ENCODE data around the gene THRB. TPM values are rescaled to one million over a fixed set of nuclear protein-coding genes. Genes with fewer than 3 reads are reported as not detected.

Gene THRB
- total RNA-seq, 6 donors from 2014 or later: 5.5 to 15.2 (median 12.0) TPM

DNA sequence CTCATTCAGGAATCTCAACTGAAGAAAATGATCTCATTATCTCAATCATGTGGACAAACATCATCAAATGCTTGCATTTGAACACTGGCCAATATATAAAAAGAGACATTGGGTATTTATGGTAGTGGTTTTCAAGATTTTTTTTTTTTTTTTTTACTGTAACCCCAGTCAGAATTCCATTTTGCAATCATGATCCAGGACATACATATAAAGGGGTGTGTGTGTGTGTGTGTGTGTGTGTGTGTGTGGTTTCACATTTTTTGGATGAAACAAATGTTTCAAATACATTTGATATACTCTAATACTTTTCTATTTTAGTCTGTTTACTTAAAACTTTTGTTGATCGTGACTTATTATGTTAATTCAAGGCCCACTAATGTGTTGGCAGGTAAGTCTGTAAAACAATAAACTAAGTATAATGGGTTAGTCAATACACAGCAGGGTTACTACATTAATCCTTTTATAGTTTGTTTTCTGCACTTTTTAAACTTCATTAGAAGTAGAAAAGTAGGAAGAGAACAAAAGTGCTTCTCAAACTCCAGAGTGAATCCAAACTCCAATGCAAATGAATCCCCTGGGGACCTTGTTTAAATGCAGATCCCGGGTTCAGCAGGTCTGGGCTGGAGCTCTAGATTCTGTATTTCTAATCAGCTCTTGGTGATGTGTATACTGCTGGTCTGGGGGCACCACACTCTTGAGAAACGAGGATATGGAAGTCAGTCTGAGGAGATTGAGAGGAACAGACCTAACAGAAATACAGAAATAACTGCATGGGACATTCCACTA is 17.6 kb downstream of the THRB start:
- Histone ChIP-seq H3K4me3 (no peak overlapping the region), H3K27me3 (no peaks in the 10 kb centered on the region), H3K27ac (no peak overlapping the region), H3K9me3 (no peaks in the 10 kb centered on the region), H3K4me1 (peaks cover 0 to 6% (median 0%) of the 10 kb centered on the region in 4 donors), H3K36me3 (no peaks in the 10 kb centered on the region)
- no peak for ATAC-seq (ENCODE audit: low FRiP score in 2 of 2)
- no peak for DNase-seq
- TF ChIP-seq POLR2A (IDR thresholded peaks at IDR 0.05): no peak
- no peak for TF ChIP-seq EP300 (IDR thresholded peaks at IDR 0.05)
- TF ChIP-seq POLR2AphosphoS5 (IDR thresholded peaks at IDR 0.05): no peak
- TF ChIP-seq, protein P1, sequence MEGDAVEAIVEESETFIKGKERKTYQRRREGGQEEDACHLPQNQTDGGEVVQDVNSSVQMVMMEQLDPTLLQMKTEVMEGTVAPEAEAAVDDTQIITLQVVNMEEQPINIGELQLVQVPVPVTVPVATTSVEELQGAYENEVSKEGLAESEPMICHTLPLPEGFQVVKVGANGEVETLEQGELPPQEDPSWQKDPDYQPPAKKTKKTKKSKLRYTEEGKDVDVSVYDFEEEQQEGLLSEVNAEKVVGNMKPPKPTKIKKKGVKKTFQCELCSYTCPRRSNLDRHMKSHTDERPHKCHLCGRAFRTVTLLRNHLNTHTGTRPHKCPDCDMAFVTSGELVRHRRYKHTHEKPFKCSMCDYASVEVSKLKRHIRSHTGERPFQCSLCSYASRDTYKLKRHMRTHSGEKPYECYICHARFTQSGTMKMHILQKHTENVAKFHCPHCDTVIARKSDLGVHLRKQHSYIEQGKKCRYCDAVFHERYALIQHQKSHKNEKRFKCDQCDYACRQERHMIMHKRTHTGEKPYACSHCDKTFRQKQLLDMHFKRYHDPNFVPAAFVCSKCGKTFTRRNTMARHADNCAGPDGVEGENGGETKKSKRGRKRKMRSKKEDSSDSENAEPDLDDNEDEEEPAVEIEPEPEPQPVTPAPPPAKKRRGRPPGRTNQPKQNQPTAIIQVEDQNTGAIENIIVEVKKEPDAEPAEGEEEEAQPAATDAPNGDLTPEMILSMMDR (IDR thresholded peaks at IDR 0.05): no peak
- WGBS, 2 donors: 62 to 77% methylated on average over 3 of the region's 3 CpGs

DNA sequence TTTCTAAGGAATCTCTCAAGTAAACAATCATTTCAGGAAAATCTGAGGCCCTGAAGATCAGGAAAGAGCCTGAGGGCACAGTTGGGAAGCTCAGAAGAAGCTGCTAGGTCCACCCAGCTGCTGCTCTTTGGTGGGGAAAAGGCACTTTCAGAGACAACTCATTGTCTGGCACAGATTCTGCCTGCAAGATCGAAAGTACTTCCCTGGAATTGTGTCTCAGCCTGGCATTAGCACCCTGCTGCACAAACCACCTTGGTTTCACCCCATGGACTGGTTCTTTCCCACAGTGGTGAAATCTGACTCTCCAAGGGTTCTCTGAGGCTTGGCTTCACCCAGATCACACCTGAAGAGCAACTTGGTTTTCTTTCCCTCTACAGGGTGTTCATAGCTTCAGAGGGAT is 18.7 kb downstream of the THRB start:
- no peaks in the 10 kb centered on the region for H3K36me3 ChIP-seq
- peaks cover 0 to 6% (median 0%) of the 10 kb centered on the region in 4 donors for H3K4me1 ChIP-seq
- no peak overlapping the region for H3K27ac ChIP-seq
- DNase-seq (no peak), ATAC-seq (ENCODE audit: low FRiP score in 2 of 2) (no peak)
- 25 to 55% methylated on average over 1 of the region's 1 CpG for WGBS, 2 donors
- no peaks in the 10 kb centered on the region for H3K27me3 ChIP-seq
- H3K9me3 ChIP-seq: no peaks in the 10 kb centered on the region
- H3K4me3 ChIP-seq: no peak overlapping the region
- TF ChIP-seq EP300 (IDR thresholded peaks at IDR 0.05) (no peak), POLR2AphosphoS5 (IDR thresholded peaks at IDR 0.05) (no peak), POLR2A (IDR thresholded peaks at IDR 0.05) (no peak)
- TF ChIP-seq, protein P1 (IDR thresholded peaks at IDR 0.05): no peak

DNA sequence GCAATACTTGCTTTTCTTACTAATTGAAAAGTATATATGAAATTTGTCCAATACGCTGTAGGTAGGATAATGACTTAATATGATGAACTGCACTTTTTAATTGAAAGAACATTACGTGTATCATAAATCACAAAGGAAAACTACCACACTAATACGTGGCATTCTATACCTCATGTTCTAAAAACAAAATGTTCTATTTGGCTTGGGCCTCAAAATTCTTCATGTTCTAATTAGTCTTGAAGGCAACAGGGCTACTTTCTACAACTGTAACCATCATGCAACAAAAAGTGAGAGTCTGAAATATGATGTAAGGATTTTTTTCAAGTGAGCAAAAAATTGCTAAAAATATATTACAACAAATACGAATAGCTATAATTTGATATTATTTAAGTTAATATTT is 19.8 kb downstream of the THRB start:
- H3K4me1 ChIP-seq: peaks cover 0 to 6% (median 0%) of the 10 kb centered on the region in 4 donors
- no peak overlapping the region for H3K4me3 ChIP-seq
- 91 to 93% methylated on average over 4 of the region's 4 CpGs for WGBS, 2 donors
- TF ChIP-seq, protein P1 (IDR thresholded peaks at IDR 0.05): no peak
- no peak for TF ChIP-seq EP300 (IDR thresholded peaks at IDR 0.05)
- TF ChIP-seq POLR2A (IDR thresholded peaks at IDR 0.05): no peak
- no peak for TF ChIP-seq POLR2AphosphoS5 (IDR thresholded peaks at IDR 0.05)
- DNase-seq: no peak
- no peaks in the 10 kb centered on the region for H3K9me3 ChIP-seq
- no peaks in the 10 kb centered on the region for H3K36me3 ChIP-seq
- ATAC-seq (ENCODE audit: low FRiP score in 2 of 2): no peak
- H3K27me3 ChIP-seq: no peaks in the 10 kb centered on the region
- H3K27ac ChIP-seq: no peak overlapping the region

DNA sequence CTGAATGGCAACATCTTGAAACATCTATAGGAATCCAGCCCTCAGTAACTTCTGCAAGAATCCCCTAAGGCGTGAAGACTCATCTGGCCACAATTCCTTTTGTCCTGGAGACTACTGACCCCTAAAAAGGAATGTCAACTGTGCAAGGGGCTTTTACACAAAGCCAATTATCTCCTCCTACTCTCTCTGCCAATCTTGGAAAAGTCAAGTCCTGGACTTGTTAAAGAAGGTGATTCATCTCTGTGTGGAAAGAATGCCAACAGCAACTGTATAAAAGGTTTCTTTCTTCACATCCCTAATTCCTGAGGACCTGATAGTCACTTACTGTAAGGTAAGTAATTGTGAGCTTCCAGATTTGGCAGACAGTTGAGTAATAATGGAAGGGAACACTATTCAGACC is 22.3 kb downstream of the THRB start:
- Histone ChIP-seq H3K27ac (no peak overlapping the region), H3K36me3 (no peaks in the 10 kb centered on the region), H3K9me3 (no peaks in the 10 kb centered on the region), H3K4me1 (peaks cover 0 to 6% (median 0%) of the 10 kb centered on the region in 4 donors), H3K4me3 (no peak overlapping the region), H3K27me3 (no peaks in the 10 kb centered on the region)
- DNase-seq (no peak), ATAC-seq (ENCODE audit: low FRiP score in 2 of 2) (no peak)
- TF ChIP-seq POLR2AphosphoS5 (IDR thresholded peaks at IDR 0.05) (no peak), EP300 (IDR thresholded peaks at IDR 0.05) (no peak), POLR2A (IDR thresholded peaks at IDR 0.05) (no peak)
- TF ChIP-seq, protein P1 (IDR thresholded peaks at IDR 0.05): no peak
- WGBS, 2 donors: 90 to 100% methylated on average over 1 of the region's 1 CpG

DNA sequence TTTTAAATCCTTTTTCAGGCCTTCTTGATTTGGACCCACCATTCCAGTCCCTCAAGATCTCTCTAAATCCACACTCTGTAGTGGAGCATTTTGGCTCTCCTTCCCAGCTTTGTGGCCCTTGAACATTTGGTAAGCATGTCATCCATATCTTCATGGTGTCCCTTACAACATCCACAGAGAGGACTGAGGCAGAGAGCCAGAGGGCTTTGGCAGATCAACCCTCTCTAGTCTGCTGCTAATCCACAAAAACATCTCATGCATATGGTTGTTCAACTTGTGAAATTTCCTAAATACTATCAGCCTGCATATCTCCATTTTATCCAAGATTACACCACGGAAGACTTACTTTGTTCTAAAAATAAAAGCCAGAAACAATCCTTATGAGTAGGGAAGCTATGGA is 23.2 kb downstream of the THRB start:
- Histone ChIP-seq H3K36me3 (no peaks in the 10 kb centered on the region), H3K27me3 (no peaks in the 10 kb centered on the region), H3K4me3 (no peak overlapping the region), H3K9me3 (no peaks in the 10 kb centered on the region), H3K4me1 (peaks cover 0 to 6% (median 0%) of the 10 kb centered on the region in 4 donors), H3K27ac (no peak overlapping the region)
- WGBS, 2 donors: 86 to 92% methylated on average over 1 of the region's 1 CpG
- TF ChIP-seq, protein P1 (IDR thresholded peaks at IDR 0.05): no peak
- no peak for TF ChIP-seq POLR2A (IDR thresholded peaks at IDR 0.05)
- DNase-seq (no peak), ATAC-seq (ENCODE audit: low FRiP score in 2 of 2) (no peak)

All from upper lobe of left lung (tissue), 6 donors.